ENCODE data around the gene PANX1.
"Not testable (repeated sequence)": the region's sequence is repeated elsewhere in the genome, so short reads cannot be mapped to it uniquely, and the experiment has no call there.

Gene PANX1

DNA sequence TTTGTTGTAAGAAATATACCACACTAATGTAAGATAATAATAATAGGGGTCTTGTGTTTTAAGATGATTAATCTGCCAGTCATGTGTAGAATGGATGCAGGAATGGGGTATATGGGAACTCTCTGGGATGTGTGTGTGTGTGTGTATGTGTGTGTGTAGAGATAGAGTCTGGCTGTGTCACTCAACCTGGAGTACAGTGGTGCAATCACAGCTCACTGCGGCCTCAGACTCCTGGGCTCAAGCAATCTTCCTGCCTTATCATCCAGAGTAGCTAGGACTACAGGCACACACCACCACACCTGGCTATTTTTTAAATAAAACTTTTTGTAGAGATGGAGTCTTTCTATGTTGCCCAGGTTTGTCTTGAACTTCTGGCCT lies 11.5 kb upstream of the PANX1 start:
- H3K27ac ChIP-seq: no peak overlapping the region
- TF ChIP-seq ZFX (IDR thresholded peaks at IDR 0.05): no peak
- TF ChIP-seq, protein P1, sequence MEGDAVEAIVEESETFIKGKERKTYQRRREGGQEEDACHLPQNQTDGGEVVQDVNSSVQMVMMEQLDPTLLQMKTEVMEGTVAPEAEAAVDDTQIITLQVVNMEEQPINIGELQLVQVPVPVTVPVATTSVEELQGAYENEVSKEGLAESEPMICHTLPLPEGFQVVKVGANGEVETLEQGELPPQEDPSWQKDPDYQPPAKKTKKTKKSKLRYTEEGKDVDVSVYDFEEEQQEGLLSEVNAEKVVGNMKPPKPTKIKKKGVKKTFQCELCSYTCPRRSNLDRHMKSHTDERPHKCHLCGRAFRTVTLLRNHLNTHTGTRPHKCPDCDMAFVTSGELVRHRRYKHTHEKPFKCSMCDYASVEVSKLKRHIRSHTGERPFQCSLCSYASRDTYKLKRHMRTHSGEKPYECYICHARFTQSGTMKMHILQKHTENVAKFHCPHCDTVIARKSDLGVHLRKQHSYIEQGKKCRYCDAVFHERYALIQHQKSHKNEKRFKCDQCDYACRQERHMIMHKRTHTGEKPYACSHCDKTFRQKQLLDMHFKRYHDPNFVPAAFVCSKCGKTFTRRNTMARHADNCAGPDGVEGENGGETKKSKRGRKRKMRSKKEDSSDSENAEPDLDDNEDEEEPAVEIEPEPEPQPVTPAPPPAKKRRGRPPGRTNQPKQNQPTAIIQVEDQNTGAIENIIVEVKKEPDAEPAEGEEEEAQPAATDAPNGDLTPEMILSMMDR (conservative IDR thresholded peaks at IDR 0.05): no peak

DNA sequence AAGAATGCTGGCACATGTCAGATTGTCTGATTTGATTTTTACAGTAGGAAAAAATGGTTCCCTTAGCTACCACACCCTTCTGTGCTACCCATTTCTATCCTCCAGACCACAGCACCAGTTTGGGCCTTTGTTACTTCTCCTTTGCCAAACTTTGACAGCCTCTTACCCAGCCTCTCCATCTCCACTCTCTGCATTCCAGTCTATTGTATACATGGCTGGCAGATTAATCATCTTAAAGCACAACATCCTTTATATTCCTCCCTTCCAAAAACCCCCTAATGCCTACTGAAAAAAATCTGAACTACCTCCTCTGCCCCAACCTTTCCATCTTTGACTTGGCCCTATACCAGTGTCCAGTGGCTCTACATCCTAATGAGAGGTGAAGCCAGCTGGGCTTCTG lies 10.8 kb upstream of the PANX1 start:
- H3K27ac ChIP-seq: no peak overlapping the region
- no peak for TF ChIP-seq ZFX (IDR thresholded peaks at IDR 0.05)
- TF ChIP-seq, protein P1 (conservative IDR thresholded peaks at IDR 0.05): no peak

GRCh38 chr11:94119676-94120075 lies 9.0 kb upstream of the PANX1 start:
- not testable (repeated sequence) for H3K27ac ChIP-seq

GRCh38 chr11:94120516-94120915 lies 8.1 kb upstream of the PANX1 start:
- H3K27ac ChIP-seq: not testable (repeated sequence)

DNA sequence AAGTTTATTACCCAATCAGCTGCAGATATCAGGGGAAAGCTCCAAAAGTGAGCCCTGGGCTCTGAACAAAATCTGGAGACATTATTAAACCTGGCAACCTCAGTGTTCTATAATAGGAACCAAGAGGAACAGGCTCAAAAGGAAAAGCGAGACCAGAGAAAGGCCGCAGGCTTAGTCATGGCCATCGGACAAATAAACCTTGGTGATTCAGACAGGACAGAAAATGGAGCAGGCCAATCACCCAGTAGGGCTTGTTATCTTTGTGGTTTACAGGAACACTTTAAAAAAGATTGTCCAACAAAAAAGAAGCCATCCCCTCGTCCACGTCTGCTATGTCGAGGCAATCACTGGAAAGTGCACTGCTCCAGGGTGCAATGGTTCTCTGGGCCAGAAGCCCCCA lies 7.7 kb upstream of the PANX1 start:
- TF ChIP-seq, protein P1 (conservative IDR thresholded peaks at IDR 0.05): no peak
- no peak for TF ChIP-seq ZFX (IDR thresholded peaks at IDR 0.05)
- H3K27ac ChIP-seq: no peak overlapping the region

- TF ChIP-seq ZFX (IDR thresholded peaks at IDR 0.05): no peak
- TF ChIP-seq, protein P1 (conservative IDR thresholded peaks at IDR 0.05): no peak
- H3K27ac ChIP-seq: no peak overlapping the region
These were observed 3.1 kb upstream of the PANX1 start for GRCh38 chr11:94125407-94126115.

DNA sequence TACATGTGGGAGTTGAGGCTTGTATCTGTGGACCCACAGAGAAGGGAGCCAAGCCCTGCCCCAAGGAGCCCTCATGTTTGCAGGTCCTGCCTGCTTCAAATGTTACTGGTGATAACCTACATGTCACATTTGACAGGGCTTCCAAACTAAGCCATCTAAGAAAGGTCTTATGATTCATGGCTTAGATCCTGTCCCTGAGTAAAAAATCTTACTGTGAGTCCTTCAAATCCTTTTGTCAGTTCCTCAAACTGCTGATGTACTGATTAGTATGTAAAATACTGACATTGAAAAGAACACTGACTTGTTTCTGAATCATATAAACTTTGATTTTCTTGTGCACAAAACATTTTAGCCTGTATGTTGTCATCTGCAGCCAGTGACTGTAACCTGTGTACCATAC lies 1.0 kb upstream of the PANX1 start:
- TF ChIP-seq, protein P1 (conservative IDR thresholded peaks at IDR 0.05): no peak
- TF ChIP-seq ZFX (IDR thresholded peaks at IDR 0.05): no peak
- H3K27ac ChIP-seq: no peak overlapping the region

DNA sequence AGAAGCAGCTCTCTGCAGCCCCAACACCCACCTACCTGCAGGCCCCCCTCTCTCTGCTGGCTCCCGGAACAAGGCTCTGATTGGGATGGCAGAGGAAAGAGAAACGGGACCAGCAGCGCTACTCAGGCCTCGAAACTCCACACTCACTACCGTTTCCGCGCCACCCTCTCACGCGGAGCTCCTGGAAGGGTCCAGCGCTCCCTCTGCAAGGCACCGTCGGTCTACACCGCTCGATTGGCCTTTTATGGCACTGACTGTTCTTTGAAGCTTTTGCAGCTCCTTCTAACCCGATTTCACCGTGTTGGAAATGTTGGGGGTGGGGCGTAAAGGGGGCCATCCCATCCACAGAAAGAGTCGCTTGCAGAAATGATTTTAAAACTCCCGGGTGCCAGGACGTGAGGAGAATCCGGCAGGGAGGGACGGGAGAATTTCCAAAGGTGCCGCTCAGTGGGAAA lies 323 bp upstream of the PANX1 start:
- peak overlapping the region; percentile 94 for H3K27ac ChIP-seq
- TF ChIP-seq, protein P1 (conservative IDR thresholded peaks at IDR 0.05): no peak
- TF ChIP-seq ZFX (IDR thresholded peaks at IDR 0.05): no peak
